8988T (cell line): ENCODE data around the gene TRIM31.
"Not testable (repeated sequence)": the region's sequence is repeated elsewhere in the genome, so short reads cannot be mapped to it uniquely, and the experiment has no call there.

ENCODE experiments used
- DNase-seq: peaks from one replicate; pipeline ENCODE4 v3.0.0; 2011

Gene TRIM31

DNA sequence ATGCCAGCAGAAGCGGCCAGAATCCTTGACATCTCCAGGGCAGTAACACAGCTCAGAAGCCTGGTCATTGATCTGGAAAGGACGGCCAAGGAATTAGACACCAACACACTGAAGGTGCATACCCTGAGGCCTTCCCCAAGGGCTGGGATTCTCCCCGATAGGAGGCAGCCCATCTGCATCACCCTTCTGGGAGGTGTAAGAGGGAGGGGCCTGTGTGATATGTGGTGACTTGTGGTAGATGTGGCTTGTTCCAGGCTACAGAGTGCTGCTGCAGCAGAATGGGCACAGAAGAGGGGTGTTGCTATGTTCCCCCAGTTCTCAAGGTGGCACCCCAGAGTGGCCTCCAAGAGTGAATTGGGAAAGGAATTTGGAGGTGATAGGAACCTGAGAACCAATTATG is 34.2 kb upstream of the TRIM31 start:
- no peak for DNase-seq

DNA sequence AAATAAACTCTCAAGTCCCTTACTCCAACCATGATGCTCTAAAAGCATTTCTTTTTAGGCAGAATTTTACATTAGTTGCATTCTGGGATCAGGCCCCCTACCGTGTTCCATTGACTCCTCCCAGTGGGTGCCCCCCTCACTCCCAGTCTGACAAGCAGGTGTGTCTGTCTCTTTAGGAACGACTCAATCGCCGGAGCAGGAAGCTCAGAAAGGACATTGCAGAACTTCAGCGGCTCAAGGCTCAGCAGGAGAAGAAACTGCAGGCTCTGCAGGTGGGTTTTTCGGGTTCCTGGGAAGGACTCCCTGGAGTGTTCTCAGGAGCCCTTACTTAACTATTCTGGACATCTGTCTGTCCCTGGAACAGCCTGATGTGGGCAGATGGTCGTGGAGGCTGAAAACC is 32.9 kb upstream of the TRIM31 start:
- DNase-seq = no peak

DNA sequence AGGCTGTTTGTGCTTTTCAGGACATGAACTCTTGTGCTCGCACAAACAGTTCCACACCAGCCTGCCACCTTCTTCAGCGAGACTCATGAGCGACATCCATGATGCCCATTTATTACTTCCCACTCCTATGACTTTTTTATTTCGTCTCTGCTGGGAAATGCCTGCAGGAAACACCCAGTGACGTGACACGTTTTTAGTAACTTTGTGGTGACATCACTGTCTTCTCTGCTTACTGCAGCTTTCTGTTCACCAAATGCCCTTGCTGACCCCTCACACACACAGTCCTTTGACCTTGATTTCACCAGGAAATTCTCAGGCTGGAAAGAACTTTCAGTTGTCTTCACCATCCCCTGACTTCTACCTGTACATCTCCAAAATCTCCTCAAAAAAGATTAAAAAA is 31.9 kb upstream of the TRIM31 start:
- no peak for DNase-seq

DNA sequence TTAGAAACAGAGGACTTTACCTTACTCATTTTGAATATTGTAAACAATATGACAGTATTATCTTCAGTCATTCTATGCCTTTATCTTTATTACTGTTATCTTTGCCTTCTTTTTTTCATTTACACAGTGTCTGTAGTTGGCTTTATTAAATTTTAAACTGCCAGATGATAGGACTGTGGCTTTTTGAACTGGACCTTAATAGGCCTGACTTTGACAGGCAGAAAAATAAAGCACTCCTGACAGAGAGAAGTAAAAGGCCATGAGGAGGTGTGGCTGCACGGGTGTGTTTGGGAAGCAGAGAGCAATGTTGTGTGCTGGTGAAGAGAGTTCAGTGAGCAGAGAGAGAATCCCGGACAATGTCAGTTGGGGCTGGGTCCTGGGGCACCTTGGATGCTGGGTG is 30.9 kb upstream of the TRIM31 start:
- no peak for DNase-seq

DNA sequence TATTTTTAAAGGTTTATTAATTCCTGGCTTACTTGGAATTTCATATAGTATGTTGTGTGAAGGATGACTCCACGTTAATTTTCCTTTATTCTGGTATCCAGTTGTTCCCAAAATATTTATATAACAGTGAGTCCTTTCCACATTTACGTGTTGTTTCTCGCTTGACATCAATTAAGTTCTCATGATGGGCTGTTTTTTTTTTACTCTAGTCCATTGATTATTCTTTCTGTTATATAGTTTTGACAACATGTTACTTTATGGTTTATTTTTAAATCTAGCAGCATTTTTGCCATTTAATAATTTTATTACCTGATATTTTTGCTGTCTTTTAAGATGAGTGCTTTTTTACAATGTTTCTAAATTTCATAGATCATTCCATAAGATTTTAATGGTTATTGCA is 29.8 kb upstream of the TRIM31 start:
- DNase-seq = no peak

DNA sequence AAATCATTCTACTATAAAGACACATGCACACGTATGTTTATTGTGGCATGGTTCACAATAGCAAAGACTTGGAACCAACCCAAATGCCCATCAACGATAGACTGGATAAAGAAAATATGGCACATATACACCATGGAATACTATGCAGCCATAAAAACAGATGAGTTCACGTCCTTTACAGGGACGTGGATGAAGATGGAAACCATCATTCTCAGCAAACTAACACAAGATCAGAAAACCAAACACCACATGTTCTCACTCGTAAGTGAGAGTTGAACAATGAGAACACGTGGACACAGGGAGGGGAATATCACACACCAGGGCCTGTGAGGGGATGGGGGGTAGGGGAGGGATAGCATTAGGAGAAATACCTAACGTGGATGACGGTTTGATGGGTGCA is 27.4 kb upstream of the TRIM31 start:
- DNase-seq = not testable (repeated sequence)

DNA sequence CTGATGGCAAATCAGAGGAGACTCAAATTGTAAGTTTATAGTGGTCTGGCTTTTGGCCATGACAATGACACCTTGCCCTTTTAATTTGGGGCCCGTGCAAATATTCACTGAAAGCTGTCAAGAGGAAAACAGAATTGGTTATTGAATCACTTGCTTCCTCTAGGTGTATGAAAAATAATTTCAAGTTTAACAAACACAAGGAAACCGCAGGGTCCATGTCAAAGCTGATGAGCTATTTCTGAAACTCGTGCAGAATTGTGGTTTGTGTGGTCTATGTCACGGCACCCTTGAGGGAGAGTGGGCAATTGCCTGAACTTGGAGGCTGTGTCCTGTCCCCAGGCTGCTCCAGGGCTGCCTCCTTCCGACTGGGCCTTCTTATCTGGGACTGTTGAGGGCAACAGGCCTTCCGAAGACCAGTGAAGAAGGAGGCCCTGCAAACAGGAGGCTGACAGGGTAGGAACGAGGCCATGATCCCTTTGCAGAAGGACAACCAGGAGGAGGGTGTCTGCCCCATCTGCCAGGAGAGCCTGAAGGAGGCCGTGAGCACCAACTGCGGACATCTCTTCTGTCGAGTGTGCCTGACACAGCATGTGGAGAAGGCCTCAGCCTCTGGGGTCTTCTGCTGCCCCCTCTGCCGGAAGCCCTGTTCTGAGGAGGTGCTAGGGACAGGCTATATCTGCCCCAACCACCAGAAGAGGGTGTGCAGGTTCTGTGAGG is 23.8 kb upstream of the TRIM31 start:
- no peak for DNase-seq

DNA sequence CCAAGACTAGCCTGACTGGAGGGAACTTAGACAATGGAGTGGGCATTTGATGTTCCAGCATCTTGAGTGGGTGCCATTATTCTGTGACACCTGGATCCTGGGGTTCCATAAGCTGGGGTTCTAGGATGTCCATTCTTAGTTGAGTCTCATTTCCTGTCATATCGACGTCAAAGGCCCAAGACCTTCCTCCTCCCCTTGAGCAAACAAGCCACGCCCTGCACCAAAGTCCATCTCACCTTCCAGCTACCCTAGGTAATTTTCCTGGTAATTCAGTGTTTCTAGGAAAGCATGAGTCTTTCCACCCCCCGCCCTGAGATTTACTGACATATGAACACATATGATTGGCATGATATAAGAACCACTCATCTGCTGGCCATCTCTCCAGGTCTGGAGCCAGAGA is 22.9 kb upstream of the TRIM31 start, which contains the start of gene TRIM40:
TSS of gene TRIM40 (plus strand) at position 384 of the 400 bp plus-strand sequence. CDS start 897 bp downstream, outside the sequence.
- DNase-seq = no peak

DNA sequence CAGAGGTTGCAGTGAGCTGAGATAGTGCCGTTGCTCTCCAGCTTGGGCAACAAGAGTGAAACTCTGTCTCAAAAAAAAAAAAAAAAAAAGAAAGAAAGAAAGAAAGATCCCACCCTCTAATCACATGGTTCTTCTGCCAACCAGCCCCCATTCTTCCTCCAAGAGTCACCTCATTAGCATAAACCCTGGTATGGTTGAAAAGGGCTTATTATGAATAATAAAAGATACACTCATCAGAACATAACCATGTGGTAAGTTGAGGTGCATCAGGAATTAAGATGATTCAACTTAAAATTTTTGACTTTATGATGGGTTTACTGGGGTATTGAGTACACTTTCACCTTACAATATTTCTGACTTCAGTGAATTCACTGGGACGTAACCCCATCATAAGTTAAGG is 22.3 kb upstream of the TRIM31 start:
- DNase-seq = no peak

DNA sequence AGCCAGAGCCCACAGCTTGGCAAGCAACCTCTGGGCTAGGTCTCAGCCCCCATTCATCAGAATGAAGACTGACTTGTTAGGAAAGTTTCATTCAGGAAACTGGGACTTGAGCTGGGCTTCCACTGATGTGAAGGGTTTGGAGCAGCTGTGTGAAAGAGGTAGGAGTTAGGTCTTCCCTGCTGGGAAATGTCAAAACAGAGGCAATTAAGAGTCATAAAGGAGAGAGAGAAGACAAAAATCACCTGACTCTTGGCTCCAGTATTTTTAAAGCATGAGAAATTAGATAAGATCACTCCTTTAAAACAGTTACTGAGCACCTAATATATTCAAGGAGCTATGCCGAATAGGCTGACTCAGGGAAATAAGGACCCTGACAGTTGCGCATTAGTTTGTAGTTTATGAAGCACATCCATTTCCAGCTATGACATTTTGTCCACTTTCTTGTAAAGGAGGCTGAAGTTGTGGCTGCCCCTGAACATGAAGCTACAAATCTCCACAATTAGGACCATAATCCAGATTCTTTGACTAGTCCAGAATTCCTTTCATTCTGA is 19.1 kb upstream of the TRIM31 start:
- no peak for DNase-seq

DNA sequence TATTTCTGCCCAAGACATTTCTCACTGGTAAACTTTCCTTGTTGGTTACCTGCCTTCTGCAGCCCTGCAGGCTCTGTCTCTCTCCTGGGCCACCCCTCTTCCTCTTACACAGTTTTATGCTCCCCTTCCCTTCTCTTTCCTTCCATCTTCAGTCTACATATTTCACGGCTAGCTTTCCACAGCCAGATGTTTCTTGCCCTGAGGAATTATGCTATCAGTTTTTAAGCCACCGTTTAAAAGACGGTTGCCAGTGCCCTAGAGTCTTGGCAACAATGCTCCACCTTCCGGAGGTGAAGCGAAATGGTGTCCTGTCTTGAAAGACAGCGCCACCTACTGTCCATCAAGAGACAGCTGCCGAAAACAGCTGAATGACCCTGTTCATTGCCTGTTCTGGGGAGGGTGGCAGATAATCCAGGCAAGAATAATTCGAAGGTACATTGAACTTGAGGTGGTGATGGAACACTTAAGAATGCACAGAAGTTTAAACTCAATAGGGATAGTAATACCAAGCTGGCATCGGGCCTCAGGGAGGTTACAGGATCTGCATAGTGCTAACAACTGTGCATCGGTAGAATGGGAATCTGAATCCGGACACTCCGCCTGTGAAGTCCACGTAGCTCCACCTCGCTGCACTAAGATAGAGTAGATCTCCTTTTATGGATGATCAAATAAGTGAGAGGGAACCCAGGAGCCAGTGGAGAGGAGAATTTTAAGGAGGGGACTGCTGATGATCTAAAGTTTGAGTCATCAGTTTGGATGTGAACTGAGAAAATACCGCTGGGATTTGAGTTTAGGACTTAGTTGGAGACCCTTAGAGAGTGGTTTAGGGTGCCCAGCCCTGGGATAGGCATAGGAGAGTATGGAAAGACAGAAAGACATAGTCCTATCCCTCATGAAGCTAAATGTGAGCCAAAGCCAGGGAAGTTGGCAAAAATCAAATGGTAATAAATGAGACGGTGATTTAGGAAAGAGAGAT is 18.3 kb upstream of the TRIM31 start:
- DNase-seq = peak; percentile 71

DNA sequence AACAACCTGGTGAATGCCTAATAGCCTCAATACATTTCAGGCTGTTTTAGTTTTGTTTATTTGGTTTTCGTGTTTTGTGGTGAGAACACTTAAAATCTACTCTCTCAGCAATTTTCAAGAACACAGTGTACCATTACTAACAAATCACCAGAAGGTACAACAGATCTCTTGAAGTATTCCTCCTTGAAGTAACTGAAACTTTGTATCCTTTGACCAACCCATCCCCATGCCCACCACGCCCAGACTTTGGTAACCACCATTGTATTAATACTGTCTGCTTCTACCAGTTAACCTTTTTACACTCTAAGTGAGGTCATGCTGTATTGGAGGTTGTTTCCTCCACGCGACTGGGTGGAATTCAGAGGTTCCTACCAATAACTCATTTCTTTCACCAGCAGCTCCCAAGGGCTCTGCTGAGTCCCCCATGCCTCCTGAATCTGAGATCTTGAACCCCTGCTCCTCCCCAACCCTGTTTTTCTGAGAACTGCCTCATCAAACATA is 17.3 kb upstream of the TRIM31 start:
- DNase-seq = no peak

DNA sequence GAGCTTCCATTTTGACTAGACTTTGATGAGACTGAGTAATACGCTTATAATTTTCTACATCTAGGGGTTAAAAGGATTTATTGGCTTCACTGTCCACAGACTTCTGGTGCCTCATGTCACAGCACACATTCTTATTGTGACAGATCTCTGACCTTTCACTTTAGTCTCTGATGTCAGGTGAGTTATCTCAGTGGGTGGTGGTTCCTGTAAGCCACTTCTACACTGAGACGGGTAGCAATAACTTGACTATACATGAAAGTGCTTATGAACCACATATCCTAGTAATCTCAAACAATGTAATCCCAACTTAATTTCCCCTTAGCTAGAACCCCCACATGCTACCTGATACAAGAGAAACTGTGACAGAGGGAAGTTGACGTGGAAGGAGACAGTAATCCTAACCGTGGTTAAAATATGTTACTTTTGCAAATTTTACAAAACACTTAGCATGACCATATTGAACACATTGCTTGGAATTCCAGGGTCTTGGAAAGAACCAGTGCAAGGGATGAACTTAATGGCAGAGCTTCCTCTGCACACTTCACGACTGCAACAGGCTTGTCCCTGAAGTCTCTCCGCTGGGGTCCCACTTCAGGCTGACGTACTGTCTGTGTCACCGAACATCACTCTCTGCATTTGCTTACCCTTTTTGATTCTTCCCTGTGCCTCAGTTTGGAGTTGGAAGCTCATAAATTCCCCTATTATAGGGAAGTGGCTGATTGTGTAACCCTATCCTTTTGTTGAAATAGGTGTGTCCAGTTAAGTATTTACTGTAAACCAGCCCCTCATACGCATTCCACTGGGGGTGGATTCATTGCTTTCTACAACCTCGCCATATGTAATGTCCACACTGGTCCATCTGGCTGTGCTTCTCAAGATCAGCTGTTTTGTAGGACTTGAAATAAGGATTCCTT is 16.6 kb upstream of the TRIM31 start:
- no peak for DNase-seq

DNA sequence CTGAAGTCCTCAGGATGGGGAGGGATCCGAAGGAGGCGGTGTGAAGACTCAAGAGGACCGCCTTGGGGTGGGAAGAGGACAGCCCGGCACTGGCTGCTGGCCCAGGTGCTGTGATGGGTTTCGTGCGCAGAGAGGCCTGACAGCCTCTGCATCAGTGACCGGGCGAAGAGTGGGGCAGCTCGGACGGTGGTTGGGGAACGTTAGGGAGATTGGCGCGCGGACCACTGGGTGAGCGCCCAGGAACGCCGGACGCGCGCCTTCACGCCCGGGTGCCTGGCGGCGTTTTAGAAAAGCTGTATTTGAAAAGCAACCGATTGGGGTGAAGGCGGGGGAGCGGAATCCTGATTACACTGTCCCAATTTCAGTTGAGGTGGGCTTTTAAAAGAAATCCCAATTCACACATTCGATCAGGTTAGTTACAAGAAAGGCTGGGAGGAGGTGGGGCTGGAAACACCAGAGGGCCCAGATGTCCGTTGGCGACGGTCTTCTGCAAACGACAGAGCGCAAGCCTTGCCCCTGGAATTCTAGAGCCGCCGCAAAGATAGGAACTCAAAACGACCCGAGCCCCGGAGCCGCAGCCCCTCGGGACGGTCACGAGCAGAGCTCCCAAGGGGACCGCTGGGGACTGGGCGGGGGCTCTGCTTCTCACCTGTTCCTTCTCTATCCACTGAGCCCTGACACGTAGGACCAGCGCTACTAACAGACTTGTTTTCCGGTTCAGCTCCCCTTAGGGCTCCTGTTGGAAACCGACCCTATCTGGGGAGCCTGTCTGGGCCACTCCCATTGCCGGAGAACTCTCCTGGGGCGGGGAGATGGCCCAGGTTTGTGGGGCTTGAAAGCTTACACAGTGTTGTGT is 14.6 kb upstream of the TRIM31 start:
- no peak for DNase-seq

DNA sequence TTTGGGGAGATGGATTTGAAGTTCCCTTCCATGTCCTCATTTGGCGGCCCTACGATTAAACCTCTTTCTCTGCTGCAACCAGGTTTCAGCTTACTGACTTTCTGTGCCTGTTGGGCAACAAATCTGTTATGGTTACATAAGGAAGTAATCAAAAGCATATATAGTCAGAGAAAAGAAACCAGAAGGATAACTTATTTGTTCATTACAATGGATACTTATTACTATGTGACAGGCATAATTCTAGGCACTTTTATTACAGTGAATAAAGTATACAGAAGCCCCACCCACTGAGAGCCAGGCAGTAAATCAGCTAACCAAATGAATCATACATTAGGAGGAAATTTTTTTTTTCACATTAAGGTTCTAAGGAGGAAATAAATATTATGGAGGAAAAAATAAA is 9.6 kb upstream of the TRIM31 start:
- no peak for DNase-seq

DNA sequence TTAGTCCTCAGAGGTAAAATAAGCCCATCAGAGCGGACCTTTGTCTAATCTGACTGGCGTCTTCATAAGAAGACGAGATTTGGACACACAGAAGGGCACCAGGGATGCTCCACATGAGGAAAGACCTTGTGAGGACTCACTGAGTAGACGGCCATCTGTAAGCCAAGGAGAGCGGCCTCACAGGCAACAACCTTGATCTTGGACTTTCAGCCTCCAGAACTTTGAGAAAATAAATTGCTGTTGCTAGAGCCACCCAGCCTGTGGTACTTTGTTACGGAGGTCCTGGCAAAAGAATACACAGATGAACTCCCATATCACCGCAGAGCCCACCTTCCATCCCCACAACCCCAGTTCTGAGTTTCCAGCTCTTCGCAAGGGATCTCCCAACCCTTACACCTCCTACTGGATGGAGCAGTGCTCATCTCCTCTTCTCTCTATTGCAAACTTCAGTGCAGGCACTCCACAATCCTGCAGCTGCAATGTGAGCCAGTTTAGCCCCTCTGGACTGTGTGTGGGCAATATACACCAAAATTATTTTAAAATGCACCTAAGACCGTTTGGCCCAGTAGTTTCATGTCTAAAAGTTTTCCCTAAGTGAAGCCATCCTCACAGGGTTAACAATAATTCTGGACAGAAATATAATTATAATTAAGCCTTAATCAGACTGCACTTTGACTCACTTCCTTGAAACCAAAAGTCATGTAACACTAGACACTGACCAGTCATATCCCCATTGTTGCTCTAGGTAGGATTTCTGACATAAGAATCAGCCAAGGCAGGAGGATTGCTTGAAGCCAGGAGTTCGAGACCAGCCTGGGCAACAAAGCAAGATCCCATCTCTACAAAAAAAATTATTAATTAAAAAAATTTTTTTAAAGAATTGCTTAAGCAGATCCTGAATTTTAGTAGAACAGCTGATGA is 8.8 kb upstream of the TRIM31 start:
- no peak for DNase-seq

DNA sequence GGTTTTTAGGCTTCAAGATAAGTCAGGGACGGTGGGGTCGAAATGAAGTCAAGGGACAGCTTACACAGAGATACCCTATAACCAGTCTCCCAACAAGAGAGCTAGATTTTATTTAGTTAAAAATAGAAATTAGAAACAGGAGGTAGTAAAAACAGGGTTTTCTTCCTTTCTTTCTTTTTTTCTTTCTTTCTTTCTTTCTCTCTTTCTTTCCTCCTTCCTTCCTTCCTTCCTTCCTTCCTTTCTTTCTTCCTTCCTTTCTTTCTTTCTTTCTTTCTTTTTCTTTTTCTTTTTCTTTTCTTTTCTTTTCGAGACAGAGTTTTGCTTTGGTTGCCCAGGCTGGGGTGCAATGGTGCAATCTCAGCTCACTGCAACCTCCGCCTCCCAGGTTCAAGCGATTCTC is 5.8 kb upstream of the TRIM31 start:
- DNase-seq = not testable (repeated sequence)

DNA sequence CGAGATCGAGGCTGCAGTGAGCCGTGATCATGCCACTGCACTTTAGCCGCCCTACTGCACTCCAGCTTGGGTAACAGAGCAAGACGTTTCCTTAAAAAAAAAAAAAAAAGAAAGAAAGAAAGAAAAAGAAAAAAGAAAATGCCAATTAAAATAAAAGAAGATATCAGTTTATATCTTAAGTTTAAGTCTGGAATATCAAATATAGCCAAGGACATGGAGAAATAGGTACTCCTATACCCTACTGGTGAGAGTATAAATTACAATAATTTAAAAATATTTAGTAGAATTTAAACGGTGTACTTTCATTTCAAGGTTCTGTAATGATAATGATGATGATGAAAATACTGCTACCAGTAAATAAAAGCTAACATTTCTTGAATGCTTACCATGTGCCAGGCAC is 3.8 kb upstream of the TRIM31 start:
- DNase-seq = no peak

DNA sequence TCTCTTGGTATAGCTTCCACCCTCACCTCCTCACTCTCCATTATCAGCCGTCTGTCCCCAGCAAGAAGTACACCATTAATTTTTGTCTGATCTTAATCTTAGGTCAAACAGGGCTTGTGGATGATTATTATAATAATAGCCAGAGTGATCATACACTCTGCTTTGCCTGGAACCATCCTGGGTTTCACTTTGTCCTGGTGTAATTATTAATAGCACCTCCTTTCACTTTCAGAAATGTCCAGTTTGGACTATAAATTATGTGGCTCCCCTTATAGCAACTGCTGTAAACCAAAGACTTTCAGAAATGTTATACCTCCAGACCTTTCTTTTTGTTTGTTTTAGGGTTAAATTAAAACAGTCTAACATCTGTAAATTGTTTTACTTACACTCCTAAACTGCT is 951 bp upstream of the TRIM31 start:
- no peak for DNase-seq

DNA sequence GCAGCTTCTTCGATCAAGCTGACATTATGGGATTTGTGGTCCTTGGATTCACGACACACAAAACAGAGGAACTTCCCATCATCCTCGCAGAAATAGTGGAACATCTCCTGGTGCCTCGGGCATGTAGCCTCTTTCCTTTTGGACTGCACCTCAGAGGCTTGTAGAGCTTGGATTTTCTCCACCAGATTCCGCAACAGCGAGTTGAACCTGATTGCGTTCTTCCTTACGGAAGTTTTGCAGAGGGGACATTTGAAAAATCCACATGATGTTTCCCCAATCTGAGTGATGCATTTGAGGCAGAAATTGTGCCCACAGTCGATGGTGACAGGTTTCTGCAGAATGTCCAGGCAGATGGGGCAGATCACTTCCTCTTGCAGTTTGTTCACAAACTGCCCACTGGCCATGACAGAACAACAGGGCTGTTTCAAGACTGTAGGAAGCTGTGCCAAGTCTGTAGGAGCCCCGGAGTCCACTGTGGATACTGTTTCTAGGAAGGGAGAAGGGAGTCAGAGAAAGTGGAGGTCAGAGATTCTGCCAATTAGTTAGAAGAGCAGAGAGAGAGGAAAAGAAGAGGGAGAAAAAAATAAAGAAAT is 392 bp downstream of the TRIM31 start:
- no peak for DNase-seq
